GM13976 (cell line): Measurements from ENCODE around the gene SPCS3.
"Not testable (repeated sequence)": the region's sequence is repeated elsewhere in the genome, so short reads cannot be mapped to it uniquely, and the experiment has no call there.

Experiments
- DNase-seq: peaks from one replicate; pipeline ENCODE4 v3.0.0; 2012; ENCODE audit warnings: low spot score
- in situ Hi-C: fragments of 300-500 bp; cut with MboI; formaldehyde crosslinking; loops from one replicate; pipeline ENCODE4 v1.12.0; 2022; ENCODE audit warnings: low sequenced_read_pairs, mixed read lengths, inconsistent platforms; ENCODE audit not compliant: unreplicated experiment
- TF ChIP-seq, protein P1 (sequence below): IDR thresholded peaks from 2 replicates; pipeline ENCODE4 v1.5.1; 2012; ENCODE audit warnings: borderline replicate concordance, mild to moderate bottlenecking; ENCODE audit not compliant: insufficient read depth; ENCODE audit errors: extremely low read depth, missing control alignments, control extremely low read depth

The SPCS3 gene

DNA sequence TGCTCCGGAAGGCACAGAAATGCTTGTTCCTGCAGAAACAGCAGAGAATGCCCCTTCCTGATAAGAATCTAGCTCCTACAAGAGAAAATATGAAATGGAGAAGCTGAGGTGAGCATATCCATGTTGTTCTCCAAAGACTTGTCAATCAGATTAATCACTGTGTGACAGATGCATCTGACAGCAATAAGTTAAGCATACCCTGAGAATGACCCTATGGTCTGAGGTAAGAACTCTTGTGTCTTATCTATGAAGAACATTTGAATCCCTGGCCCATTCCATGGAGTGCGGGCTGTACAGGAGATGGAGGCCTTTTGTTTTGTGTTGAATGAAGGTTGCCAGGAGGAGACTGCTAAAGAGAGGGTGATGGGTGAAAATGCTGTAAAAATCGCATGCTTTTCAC, 29.2 kb upstream of the SPCS3 start:
- DNase-seq = no peak
- in situ Hi-C loops = no loop called here
- TF ChIP-seq, protein P1, sequence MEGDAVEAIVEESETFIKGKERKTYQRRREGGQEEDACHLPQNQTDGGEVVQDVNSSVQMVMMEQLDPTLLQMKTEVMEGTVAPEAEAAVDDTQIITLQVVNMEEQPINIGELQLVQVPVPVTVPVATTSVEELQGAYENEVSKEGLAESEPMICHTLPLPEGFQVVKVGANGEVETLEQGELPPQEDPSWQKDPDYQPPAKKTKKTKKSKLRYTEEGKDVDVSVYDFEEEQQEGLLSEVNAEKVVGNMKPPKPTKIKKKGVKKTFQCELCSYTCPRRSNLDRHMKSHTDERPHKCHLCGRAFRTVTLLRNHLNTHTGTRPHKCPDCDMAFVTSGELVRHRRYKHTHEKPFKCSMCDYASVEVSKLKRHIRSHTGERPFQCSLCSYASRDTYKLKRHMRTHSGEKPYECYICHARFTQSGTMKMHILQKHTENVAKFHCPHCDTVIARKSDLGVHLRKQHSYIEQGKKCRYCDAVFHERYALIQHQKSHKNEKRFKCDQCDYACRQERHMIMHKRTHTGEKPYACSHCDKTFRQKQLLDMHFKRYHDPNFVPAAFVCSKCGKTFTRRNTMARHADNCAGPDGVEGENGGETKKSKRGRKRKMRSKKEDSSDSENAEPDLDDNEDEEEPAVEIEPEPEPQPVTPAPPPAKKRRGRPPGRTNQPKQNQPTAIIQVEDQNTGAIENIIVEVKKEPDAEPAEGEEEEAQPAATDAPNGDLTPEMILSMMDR = no peak

DNA sequence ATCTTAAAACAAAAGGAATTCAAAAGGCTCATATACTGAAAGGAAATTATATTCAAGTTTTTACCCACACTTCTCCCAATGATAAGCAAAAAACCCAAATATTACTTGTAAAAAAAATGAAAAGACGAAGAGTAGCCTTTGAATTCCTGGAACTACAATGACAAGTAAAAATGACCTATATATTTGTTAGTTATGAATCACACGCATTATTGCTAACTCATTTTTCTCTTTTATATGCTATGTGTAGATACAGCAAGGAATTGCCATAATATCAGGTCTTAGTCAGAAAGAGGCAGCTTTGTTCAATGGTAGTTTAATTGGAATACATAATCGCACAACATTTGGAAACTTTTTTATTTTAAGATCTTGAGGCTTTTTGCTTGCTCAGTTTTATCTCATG, 28.0 kb upstream of the SPCS3 start:
- no peak for DNase-seq
- in situ Hi-C loops = no loop called here
- TF ChIP-seq, protein P1 = no peak

DNA sequence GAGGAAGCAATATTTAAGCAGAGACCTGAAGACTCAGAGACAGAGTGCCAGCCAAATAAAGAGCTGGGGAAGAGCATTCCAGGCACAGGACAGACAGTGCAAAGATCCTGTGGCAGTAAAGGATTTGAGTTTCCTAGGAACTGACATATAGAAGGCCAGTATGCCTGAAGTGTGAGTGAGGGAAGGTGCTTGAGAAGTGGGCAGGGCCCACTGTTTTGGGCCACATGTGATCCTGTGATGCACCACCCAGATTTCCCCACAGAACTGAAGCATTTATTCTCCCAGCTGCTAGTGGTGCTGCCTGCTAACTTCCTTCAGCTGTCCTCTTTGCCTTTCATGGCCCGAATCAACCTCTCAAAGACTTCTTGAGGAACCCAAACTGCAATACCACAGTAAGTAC, 26.8 kb upstream of the SPCS3 start:
- TF ChIP-seq, protein P1 = no peak
- in situ Hi-C loops = no loop called here
- no peak for DNase-seq

DNA sequence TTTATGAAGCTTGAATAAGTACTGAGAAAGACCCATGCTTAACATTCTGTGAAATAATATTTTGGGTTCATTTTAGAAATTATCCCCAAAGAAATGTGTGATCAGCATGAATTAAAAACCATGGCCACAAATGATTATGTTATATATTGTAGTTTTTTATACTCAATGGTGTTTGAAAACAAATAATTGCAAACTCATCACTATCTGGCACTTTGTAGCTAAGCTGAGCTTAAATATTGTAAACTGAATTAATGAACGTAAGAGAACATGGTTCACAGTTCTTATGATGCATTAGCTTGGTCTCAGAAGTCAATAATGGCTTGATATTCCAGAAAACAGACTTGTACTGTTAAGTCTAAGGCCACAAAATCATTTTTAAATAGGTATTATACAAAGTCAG, 26.1 kb upstream of the SPCS3 start:
- in situ Hi-C loops = no loop called here
- no peak for DNase-seq
- TF ChIP-seq, protein P1 = no peak

DNA sequence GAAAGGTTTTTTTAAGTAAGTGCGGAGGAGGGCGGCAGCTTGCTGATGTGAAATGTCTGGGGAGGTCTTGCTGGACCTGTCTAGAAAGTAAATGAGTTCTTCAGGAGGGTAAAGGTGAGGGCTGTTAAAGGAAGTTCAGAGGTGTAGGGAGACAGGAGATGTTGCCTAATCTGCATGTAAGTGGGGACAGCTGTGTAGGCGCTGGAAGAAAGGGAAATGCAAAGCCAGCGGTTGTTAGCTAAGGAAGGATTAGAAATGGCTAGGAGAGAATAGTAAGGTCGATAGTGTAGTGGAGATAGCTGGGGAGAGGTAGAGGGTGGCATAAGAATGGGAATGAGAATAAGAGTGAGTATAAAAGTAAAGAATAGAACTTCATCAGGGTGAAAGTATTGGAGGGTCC, 23.9 kb upstream of the SPCS3 start:
- DNase-seq, in situ Hi-C loops: not testable (repeated sequence)

DNA sequence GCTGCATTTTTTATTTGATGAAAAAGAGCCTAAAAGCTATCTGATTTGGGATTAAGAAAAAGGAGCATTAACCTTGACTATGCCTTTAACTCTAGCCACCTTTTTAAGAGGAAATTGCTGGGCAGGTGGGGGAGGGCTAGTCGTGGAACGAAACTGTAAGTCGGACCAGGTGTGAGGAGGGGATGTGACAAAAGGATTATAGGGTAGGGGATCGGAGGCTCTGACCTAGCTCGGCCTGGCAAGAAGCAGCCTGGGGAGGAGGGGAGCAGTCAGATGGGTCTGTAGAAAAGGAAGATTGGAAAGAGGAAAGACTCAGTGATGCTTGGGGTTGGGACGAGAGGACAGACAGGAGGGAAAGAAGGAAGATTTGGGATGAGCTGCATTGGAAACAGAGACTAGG, 21.1 kb upstream of the SPCS3 start:
- in situ Hi-C loops = no loop called here
- no peak for DNase-seq
- TF ChIP-seq, protein P1 = no peak

DNA sequence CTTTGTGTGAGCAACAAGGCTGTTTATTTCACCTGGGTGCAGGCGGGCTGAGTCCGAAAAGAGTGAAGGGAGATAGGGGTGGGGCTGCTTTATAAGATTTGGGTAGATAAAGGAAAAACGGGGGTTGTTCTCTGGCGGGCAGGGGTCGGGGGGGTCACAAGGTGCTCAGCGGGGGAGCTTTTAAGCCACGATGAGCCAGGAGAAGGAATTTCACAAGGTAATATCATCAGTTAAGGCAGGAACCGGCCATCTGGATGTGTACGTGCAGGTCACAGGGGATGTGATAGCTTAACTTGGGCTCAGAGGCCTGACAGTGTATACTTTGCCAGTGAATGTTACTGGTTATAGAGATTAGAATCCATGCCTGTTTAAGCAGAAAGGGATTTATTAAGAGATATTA, 19.7 kb upstream of the SPCS3 start:
- in situ Hi-C loops = no loop called here
- DNase-seq = no peak
- TF ChIP-seq, protein P1 = no peak
